Measurements from ENCODE around the gene ARHGEF10L. TPM values are rescaled to one million over a fixed set of nuclear protein-coding genes. Genes with fewer than 3 reads are reported as not detected.

Gene ARHGEF10L
- total and polyA plus RNA-seq, 4 experiments from 2014 or later, result 0.47 to 0.78 TPM; not detected in 2

DNA sequence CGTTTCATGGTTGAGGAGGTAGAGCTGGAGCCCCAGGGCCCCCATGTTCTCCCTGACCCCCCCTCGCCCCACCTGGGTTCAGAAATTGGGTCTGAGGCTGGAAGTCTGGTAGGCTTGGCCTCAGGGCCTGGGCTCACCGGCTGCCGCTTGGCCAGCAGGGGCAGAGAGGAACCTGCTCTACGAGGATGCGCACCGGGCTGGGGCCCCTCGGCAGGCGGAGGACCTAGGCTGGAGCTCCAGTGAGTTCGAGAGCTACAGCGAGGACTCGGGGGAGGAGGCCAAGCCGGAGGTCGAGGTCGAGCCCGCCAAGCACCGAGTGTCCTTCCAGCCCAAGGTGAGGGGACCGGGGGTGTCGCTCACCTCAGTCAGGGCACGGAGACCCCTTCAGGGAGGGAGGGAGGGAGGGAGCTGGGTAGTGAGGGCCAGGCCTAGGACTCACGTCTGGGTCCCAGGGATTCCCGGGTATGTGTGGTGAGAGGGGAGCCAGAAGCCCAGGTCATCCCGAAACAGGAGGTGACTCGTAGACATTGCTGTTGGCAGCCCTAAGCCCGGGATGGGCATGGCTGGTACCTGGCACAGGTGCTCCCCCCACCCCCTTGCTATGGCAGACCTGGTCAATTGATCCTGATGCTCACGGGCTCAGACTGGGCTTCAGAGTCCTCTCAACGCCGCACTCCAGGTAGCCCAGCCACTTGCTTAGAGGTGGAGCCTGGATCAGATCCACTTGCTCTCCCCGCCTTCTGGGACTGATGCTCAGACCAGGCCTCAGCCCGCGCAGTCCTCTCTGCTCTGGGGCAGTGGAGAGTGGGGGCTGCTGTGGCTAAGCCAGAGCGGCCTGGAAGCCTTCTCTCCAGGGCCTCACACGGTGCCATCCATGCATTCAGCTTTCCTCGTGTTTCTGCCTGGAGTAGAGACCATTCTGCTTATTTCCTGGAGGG is 68.4 kb downstream of the ARHGEF10L start:
- no peak for DNase-seq
- H3K36me3 ChIP-seq (ENCODE audit: insufficient read depth, low read length), result no peaks in the 10 kb centered on the region
- H3K9me3 Mint-ChIP-seq, result no peaks in the 10 kb centered on the region
- no peaks in the 10 kb centered on the region for H3K4me1 ChIP-seq (ENCODE audit: insufficient read depth, low read length)
- H3K36me3 Mint-ChIP-seq, result no peaks in the 10 kb centered on the region
- no peak overlapping the region for H3K27ac ChIP-seq (ENCODE audit: low read depth, low read length)
- H3K4me3 Mint-ChIP-seq, result no peak overlapping the region
- intact Hi-C loops (cut with micrococcal nuclease), result no loop called here
- H3K27ac Mint-ChIP-seq, result no peak overlapping the region
- no peaks in the 10 kb centered on the region for H3K27me3 ChIP-seq (ENCODE audit: insufficient read depth, low read length)
- H3K9me3 ChIP-seq (ENCODE audit: control insufficient read depth in 1 of 2, low read length in 2 of 2), result no peaks in the 10 kb centered on the region
- no peak overlapping the region for H3K4me3 ChIP-seq (ENCODE audit: low read length in 2 of 2)
- peaks cover 6 to 8% of the 10 kb centered on the region in 2 donors for H3K27me3 Mint-ChIP-seq
- H3K4me1 Mint-ChIP-seq, result no peaks in the 10 kb centered on the region
- ChIA-PET CTCF (ENCODE audit: partially characterized antibody) (interaction anchor here (1.4 to 2.6 kb wide), 2 partner anchors 187 to 189 kb away, joined by 3 to 7 read pairs; no protein-coding TSS in a partner anchor), POLR2A (ENCODE audit: partially characterized antibody) (no interaction called here)

DNA sequence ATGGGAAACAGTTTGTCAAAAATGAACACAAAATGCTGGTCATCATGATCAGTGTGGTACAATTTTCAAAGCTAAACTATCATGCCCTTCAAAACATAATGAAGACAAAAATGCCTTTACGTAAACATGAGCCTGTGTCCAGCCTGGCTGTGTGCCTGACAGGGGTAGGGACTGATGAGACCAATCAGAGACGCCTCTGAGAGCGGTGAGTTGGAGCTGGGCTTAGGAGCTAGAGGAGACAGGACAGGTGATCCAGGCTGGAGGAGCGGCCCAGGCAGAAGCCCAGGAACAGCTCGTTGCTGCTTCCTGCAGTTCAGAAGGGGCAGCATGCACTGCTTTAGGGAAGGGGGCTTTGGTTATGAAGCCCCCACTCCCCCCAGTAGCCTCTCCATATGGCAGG is 70.0 kb downstream of the ARHGEF10L start:
- Histone ChIP-seq H3K27ac (ENCODE audit: low read depth, low read length) (no peak overlapping the region), H3K4me1 (ENCODE audit: insufficient read depth, low read length) (no peaks in the 10 kb centered on the region), H3K27me3 (ENCODE audit: insufficient read depth, low read length) (no peaks in the 10 kb centered on the region), H3K36me3 (ENCODE audit: insufficient read depth, low read length) (no peaks in the 10 kb centered on the region), H3K9me3 (ENCODE audit: control insufficient read depth in 1 of 2, low read length in 2 of 2) (no peaks in the 10 kb centered on the region), H3K4me3 (ENCODE audit: low read length in 2 of 2) (no peak overlapping the region)
- DNase-seq, result no peak
- CTCF ChIA-PET (ENCODE audit: partially characterized antibody), result interaction anchor here (1.7 kb wide), 1 partner anchor 11 kb away, joined by 3 read pairs; no protein-coding TSS in a partner anchor
- H3K27ac Mint-ChIP-seq, result no peak overlapping the region
- peaks cover 0 to 3% of the 10 kb centered on the region in 2 donors for H3K27me3 Mint-ChIP-seq
- POLR2A ChIA-PET (ENCODE audit: partially characterized antibody), result no interaction called here
- intact Hi-C loops (cut with micrococcal nuclease), result no loop called here
- no peaks in the 10 kb centered on the region for H3K36me3 Mint-ChIP-seq
- H3K4me3 Mint-ChIP-seq, result no peak overlapping the region
- no peaks in the 10 kb centered on the region for H3K9me3 Mint-ChIP-seq
- H3K4me1 Mint-ChIP-seq, result no peaks in the 10 kb centered on the region

DNA sequence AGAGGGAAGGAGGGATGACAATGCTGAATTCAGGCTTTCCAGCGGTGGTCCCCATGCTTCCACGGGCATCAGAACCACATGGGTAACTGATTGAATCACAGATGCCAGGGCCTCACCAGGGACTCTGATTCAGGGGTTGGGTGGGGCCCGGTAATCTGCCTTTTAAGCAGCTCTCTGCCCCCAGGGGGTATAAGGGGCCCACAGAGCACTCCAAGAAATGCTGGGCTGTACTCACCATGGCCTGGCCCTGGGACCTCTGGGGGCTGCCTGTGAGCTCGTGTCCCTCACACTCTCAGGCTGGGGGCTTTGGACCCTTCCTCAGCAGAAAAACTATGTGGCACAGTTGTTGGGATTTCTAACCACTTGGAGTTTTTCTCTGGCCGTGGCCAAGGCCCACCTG is 70.6 kb downstream of the ARHGEF10L start:
- Mint-ChIP-seq H3K27ac (no peak overlapping the region), H3K4me1 (no peaks in the 10 kb centered on the region), H3K36me3 (no peaks in the 10 kb centered on the region), H3K9me3 (no peaks in the 10 kb centered on the region), H3K4me3 (no peak overlapping the region), H3K27me3 (peaks cover 0 to 3% of the 10 kb centered on the region in 2 donors)
- H3K4me3 ChIP-seq (ENCODE audit: low read length in 2 of 2), result no peak overlapping the region
- CTCF ChIA-PET (ENCODE audit: partially characterized antibody), result interaction anchor here (1.7 kb wide), 1 partner anchor 11 kb away, joined by 3 read pairs; no protein-coding TSS in a partner anchor
- no peaks in the 10 kb centered on the region for H3K27me3 ChIP-seq (ENCODE audit: insufficient read depth, low read length)
- H3K36me3 ChIP-seq (ENCODE audit: insufficient read depth, low read length), result no peaks in the 10 kb centered on the region
- H3K9me3 ChIP-seq (ENCODE audit: control insufficient read depth in 1 of 2, low read length in 2 of 2), result no peaks in the 10 kb centered on the region
- no peak for DNase-seq
- H3K4me1 ChIP-seq (ENCODE audit: insufficient read depth, low read length), result no peaks in the 10 kb centered on the region
- intact Hi-C loops (cut with micrococcal nuclease), result no loop called here
- POLR2A ChIA-PET (ENCODE audit: partially characterized antibody), result no interaction called here
- no peak overlapping the region for H3K27ac ChIP-seq (ENCODE audit: low read depth, low read length)

DNA sequence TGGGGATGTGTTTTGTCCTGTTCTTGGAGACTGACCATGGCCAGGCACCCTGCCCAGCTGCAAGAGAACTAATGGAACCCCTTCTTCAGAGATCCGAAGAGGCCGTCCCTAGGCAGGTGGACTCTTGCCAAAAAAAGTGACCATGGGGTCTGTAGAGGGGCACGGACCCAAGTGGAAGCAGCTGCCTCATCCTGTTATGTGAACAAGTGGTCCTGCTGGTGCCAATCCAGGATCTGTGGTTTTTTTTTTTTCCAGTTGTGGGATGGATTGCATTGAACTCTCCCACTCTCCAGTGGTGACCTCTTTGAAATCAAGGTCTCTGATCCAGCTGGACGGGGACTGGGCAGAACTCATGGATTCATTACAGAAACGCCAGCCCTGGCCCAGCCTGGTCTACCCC is 71.2 kb downstream of the ARHGEF10L start:
- H3K36me3 Mint-ChIP-seq, result no peaks in the 10 kb centered on the region
- H3K27ac Mint-ChIP-seq, result no peak overlapping the region
- Histone ChIP-seq H3K27ac (ENCODE audit: low read depth, low read length) (no peak overlapping the region), H3K36me3 (ENCODE audit: insufficient read depth, low read length) (no peaks in the 10 kb centered on the region), H3K9me3 (ENCODE audit: control insufficient read depth in 1 of 2, low read length in 2 of 2) (no peaks in the 10 kb centered on the region), H3K27me3 (ENCODE audit: insufficient read depth, low read length) (no peaks in the 10 kb centered on the region), H3K4me1 (ENCODE audit: insufficient read depth, low read length) (no peaks in the 10 kb centered on the region), H3K4me3 (ENCODE audit: low read length in 2 of 2) (no peak overlapping the region)
- H3K4me1 Mint-ChIP-seq, result no peaks in the 10 kb centered on the region
- intact Hi-C loops (cut with micrococcal nuclease), result no loop called here
- H3K4me3 Mint-ChIP-seq, result no peak overlapping the region
- H3K9me3 Mint-ChIP-seq, result no peaks in the 10 kb centered on the region
- peaks cover 0 to 3% of the 10 kb centered on the region in 2 donors for H3K27me3 Mint-ChIP-seq
- no peak for DNase-seq
- CTCF ChIA-PET (ENCODE audit: partially characterized antibody), result no interaction called here
- POLR2A ChIA-PET (ENCODE audit: partially characterized antibody), result no interaction called here

DNA sequence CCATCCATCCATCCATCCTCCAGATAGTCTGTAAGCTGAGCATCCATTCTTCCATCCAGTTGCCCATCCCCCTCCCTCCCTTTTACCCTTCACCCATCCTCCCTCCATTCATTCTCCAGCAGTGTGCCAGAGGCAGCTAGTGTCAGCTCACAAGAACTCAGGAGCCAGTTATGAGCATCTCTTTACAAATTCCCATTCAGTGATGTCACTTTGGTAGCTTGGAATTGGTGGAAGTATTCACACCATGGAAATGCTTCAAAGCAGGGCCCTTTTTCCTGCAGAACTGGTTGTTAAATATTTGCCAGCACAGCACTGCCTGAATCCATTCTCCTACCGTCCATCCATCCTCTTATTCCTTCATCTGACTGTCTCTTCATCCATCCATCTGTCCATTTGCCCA is 72.5 kb downstream of the ARHGEF10L start:
- no peaks in the 10 kb centered on the region for H3K27me3 ChIP-seq (ENCODE audit: insufficient read depth, low read length)
- H3K4me3 Mint-ChIP-seq, result no peak overlapping the region
- ChIA-PET CTCF (ENCODE audit: partially characterized antibody) (no interaction called here), POLR2A (ENCODE audit: partially characterized antibody) (no interaction called here)
- H3K27me3 Mint-ChIP-seq, result peaks cover 0 to 3% of the 10 kb centered on the region in 2 donors
- no peaks in the 10 kb centered on the region for H3K9me3 ChIP-seq (ENCODE audit: control insufficient read depth in 1 of 2, low read length in 2 of 2)
- no peaks in the 10 kb centered on the region for H3K4me1 Mint-ChIP-seq
- no peaks in the 10 kb centered on the region for H3K9me3 Mint-ChIP-seq
- no peaks in the 10 kb centered on the region for H3K36me3 ChIP-seq (ENCODE audit: insufficient read depth, low read length)
- H3K4me1 ChIP-seq (ENCODE audit: insufficient read depth, low read length), result no peaks in the 10 kb centered on the region
- H3K36me3 Mint-ChIP-seq, result no peaks in the 10 kb centered on the region
- H3K27ac Mint-ChIP-seq, result no peak overlapping the region
- H3K27ac ChIP-seq (ENCODE audit: low read depth, low read length), result no peak overlapping the region
- H3K4me3 ChIP-seq (ENCODE audit: low read length in 2 of 2), result no peak overlapping the region
- intact Hi-C loops (cut with micrococcal nuclease), result no loop called here
- no peak for DNase-seq

DNA sequence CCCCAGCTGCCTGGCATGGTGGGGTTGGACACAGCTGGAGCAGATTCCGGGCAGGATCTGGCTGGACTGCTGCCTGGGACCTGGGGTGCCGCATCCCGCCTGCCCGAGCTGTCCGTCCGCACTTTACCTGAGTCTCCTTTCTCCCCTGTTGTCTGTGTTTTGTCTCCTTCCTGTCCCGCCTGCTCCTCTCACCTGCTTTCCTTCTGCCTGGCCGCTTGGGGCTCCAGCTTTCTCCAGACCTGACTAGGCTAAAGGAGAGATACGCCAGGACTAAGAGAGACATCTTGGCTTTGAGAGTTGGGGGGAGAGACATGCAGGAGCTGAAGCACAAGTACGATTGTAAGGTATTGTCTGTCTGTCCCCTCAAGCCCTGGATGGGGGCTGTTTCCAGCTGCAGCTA is 73.3 kb downstream of the ARHGEF10L start:
- no peak overlapping the region for H3K4me3 Mint-ChIP-seq
- Histone ChIP-seq H3K4me3 (ENCODE audit: low read length in 2 of 2) (no peak overlapping the region), H3K36me3 (ENCODE audit: insufficient read depth, low read length) (no peaks in the 10 kb centered on the region), H3K9me3 (ENCODE audit: control insufficient read depth in 1 of 2, low read length in 2 of 2) (no peaks in the 10 kb centered on the region), H3K27me3 (ENCODE audit: insufficient read depth, low read length) (no peaks in the 10 kb centered on the region), H3K4me1 (ENCODE audit: insufficient read depth, low read length) (no peaks in the 10 kb centered on the region), H3K27ac (ENCODE audit: low read depth, low read length) (no peak overlapping the region)
- no peaks in the 10 kb centered on the region for H3K4me1 Mint-ChIP-seq
- no peak overlapping the region for H3K27ac Mint-ChIP-seq
- no peaks in the 10 kb centered on the region for H3K36me3 Mint-ChIP-seq
- ChIA-PET CTCF (ENCODE audit: partially characterized antibody) (no interaction called here), POLR2A (ENCODE audit: partially characterized antibody) (no interaction called here)
- intact Hi-C loops (cut with micrococcal nuclease), result no loop called here
- peaks cover 0 to 3% of the 10 kb centered on the region in 2 donors for H3K27me3 Mint-ChIP-seq
- H3K9me3 Mint-ChIP-seq, result no peaks in the 10 kb centered on the region
- DNase-seq, result no peak

DNA sequence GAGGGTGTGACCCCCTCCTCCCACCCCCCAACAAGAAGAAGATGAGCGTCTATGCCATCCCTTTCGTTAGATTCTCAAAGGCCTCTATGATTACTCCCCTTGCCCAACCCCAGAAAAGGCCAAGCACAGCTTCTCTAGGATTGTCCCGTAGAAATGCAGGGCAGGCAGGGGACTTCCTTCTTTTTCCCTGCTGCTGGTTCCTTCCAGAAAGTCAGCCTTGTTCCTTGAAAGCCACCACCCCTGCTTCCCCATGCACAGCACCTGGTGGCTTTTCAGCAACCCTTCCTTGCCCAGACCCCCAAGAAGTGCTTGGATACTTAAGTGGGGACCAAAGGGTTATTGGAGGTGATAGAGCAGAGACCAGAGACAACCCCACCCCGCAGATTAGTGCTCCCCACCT is 75.1 kb downstream of the ARHGEF10L start:
- ChIA-PET CTCF (ENCODE audit: partially characterized antibody) (no interaction called here), POLR2A (ENCODE audit: partially characterized antibody) (no interaction called here)
- no peak for DNase-seq
- Mint-ChIP-seq H3K27me3 (peaks cover 2 to 7% of the 10 kb centered on the region in 2 donors), H3K9me3 (no peaks in the 10 kb centered on the region), H3K4me1 (no peaks in the 10 kb centered on the region), H3K4me3 (no peak overlapping the region), H3K36me3 (no peaks in the 10 kb centered on the region), H3K27ac (no peak overlapping the region)
- no peaks in the 10 kb centered on the region for H3K9me3 ChIP-seq (ENCODE audit: control insufficient read depth in 1 of 2, low read length in 2 of 2)
- H3K4me3 ChIP-seq (ENCODE audit: low read length in 2 of 2), result no peak overlapping the region
- H3K27me3 ChIP-seq (ENCODE audit: insufficient read depth, low read length), result no peaks in the 10 kb centered on the region
- no peaks in the 10 kb centered on the region for H3K4me1 ChIP-seq (ENCODE audit: insufficient read depth, low read length)
- H3K27ac ChIP-seq (ENCODE audit: low read depth, low read length), result no peak overlapping the region
- intact Hi-C loops (cut with micrococcal nuclease), result no loop called here
- no peaks in the 10 kb centered on the region for H3K36me3 ChIP-seq (ENCODE audit: insufficient read depth, low read length)

Data from CD4-positive, alpha-beta memory T cell (primary cell).